Stimulated activated effector memory CD8-positive, alpha-beta T cell treated with anti-CD3 and anti-CD28 coated beads, Interleukin-12 subunit alpha, Interleukin-12 subunit beta, amount 100 ng/mL, for 72 hours (primary cell): ENCODE results near the gene SLC2A14.
"Not testable (repeated sequence)": the region's sequence is repeated elsewhere in the genome, so short reads cannot be mapped to it uniquely, and the experiment has no call there.

Experiments used
- ATAC-seq: fragments of 150-1000 bp; cut with Tn5 transposase; 2 replicates; pipeline ENCODE4 v1.10.0; 2021
- DNase-seq, 2 donors: peaks; one replicate each; pipeline ENCODE4 v3.0.0; 2021 to 2022; ENCODE audit warnings: low spot score in 2 of 2
- H3K27ac Mint-ChIP-seq: one replicate; pipeline ENCODE4 v1.8.0; 2022; ENCODE audit warnings: mild to moderate bottlenecking, mixed read lengths
- H3K36me3 Mint-ChIP-seq: one replicate; pipeline ENCODE4 v1.8.0; 2022; ENCODE audit warnings: mild to moderate bottlenecking, mixed read lengths
- H3K4me1 Mint-ChIP-seq: one replicate; pipeline ENCODE4 v1.8.0; 2022; ENCODE audit warnings: mixed read lengths
- H3K4me3 Mint-ChIP-seq: one replicate; pipeline ENCODE4 v1.8.0; 2022; ENCODE audit warnings: mild to moderate bottlenecking, mixed read lengths
- H3K9me3 Mint-ChIP-seq: one replicate; pipeline ENCODE4 v1.8.0; 2022; ENCODE audit warnings: mixed read lengths

SLC2A14 gene

DNA sequence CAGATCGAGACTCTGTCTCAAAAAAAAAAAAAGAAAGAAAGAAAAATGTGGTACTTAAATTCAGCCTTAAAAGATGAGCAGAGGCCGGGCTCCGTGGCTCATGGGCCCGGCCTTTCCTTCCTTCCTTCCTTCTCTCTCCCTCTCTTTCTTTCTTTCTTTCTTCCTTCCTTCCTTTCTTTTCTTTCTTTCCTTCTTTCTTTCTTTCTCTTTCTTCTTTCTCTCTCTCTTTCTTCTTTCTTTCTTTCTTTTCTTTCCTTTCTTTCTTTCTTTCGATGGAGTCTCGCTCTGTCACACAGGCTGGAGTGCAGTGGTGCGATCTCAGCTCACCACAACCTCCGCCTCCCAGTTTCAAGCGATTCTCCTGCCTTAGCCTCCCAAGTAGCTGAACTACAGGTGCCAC, 89.3 kb downstream of the SLC2A14 start:
- H3K36me3 Mint-ChIP-seq, result not testable (repeated sequence)

GRCh38 chr12:7782055-7782454, 90.7 kb downstream of the SLC2A14 start:
- H3K4me3 Mint-ChIP-seq, result no peak overlapping the region
- no peaks in the 10 kb centered on the region for H3K9me3 Mint-ChIP-seq
- no peaks in the 10 kb centered on the region for H3K36me3 Mint-ChIP-seq
- no peak overlapping the region for H3K27ac Mint-ChIP-seq
- DNase-seq (no peak), ATAC-seq (no peak)
- H3K4me1 Mint-ChIP-seq, result no peaks in the 10 kb centered on the region

More for the DNA sequence above, 89.3 kb downstream of the SLC2A14 start:
- ATAC-seq, H3K4me3 Mint-ChIP-seq, H3K27ac Mint-ChIP-seq, DNase-seq, H3K4me1 Mint-ChIP-seq, H3K9me3 Mint-ChIP-seq: not testable (repeated sequence)

DNA sequence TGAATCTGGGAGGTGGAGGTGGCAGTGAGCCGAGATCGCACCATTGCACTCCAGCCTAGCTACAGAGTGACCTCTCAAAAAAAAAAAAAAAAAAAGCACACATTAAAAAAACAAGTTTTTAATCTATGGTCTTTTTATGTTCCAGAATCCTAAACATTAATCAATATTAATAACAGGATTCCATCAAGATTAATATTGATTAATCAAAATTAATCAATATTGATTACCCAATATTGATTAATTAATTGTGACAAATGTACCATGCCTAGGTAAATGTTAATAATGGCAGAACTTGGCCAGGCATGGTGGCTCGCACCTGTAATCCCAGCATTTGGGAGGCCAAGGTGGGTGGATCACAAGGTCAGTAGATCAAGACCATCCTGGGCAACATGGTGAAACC, 91.4 kb downstream of the SLC2A14 start:
- no peak overlapping the region for H3K27ac Mint-ChIP-seq
- no peak overlapping the region for H3K4me3 Mint-ChIP-seq
- H3K9me3 Mint-ChIP-seq, result no peaks in the 10 kb centered on the region
- no peak for ATAC-seq
- no peaks in the 10 kb centered on the region for H3K36me3 Mint-ChIP-seq
- no peak for DNase-seq
- no peaks in the 10 kb centered on the region for H3K4me1 Mint-ChIP-seq

GRCh38 chr12:7769999-7770398, 102.7 kb downstream of the SLC2A14 start:
- DNase-seq (no peak), ATAC-seq (no peak)
- no peak overlapping the region for H3K4me3 Mint-ChIP-seq
- no peaks in the 10 kb centered on the region for H3K4me1 Mint-ChIP-seq
- no peaks in the 10 kb centered on the region for H3K9me3 Mint-ChIP-seq
- no peaks in the 10 kb centered on the region for H3K36me3 Mint-ChIP-seq
- no peak overlapping the region for H3K27ac Mint-ChIP-seq
